CD4-positive, alpha-beta T cell treated with Interleukin-1 beta for 1 hour (primary cell): ENCODE measurements around the gene SLC25A39.
"Not testable (repeated sequence)": the region's sequence is repeated elsewhere in the genome, so short reads cannot be mapped to it uniquely, and the experiment has no call there.

Source experiments
- DNase-seq, 2 donors: peaks; one replicate each; pipeline ENCODE4 v3.0.0-alpha.2; 2020 to 2022

SLC25A39 gene

DNA sequence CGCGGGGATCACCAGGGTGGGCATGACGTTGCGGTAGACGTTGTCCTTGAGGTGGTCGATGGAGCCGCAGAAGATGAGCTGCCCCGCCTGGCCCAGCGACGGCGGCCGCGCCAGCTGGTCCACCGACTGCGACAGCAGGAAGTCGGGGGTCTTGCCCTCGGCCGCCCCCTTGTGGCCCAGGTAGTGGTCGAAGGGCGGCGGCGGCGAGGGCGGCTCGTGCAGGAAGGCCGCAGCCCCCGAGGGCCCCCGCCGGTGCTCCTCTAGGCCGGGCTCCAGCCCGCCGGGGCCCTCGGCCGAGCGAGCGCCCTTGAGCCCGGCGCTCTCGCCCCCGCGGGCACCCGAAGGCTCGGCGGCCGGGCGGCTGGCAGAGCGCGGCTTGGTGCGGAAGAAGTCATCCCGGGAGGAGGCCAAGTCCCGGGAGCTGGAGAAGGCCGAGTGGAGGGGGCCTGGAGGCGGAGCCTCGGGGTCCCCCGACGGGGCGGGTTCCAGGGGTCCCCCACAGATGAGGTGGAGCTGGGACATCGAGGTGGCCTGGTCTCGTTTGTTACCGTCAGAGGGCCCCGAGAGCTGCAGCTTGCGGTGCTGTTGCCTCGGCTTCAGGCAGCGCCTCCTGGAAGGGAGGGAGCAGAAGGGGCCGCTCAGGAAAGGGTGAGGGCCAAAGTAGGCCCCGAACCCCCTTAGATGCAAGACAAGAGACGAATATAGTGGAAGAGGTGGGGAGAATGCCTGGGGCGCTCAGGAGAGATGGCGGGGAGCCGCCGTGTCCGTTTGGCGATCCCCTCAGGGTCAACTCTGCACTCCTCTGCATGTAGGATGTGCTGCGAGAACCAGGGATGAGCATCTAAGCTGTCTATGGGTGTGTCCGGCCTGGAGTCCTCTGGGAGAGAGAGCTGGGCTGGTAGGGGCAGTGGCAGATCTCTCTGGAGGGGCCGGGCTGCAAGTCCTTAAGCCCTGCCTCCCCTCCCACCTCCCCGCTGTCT, 30.2 kb upstream of the SLC25A39 start:
- DNase-seq = peak; percentile 56 to 62

- DNase-seq = peak; percentile 16 to 31
Measured at GRCh38 chr17:44353672-44354331, 29.2 kb upstream of the SLC25A39 start.

- DNase-seq = no peak
Measured at GRCh38 chr17:44352828-44353671, 28.4 kb upstream of the SLC25A39 start.

DNA sequence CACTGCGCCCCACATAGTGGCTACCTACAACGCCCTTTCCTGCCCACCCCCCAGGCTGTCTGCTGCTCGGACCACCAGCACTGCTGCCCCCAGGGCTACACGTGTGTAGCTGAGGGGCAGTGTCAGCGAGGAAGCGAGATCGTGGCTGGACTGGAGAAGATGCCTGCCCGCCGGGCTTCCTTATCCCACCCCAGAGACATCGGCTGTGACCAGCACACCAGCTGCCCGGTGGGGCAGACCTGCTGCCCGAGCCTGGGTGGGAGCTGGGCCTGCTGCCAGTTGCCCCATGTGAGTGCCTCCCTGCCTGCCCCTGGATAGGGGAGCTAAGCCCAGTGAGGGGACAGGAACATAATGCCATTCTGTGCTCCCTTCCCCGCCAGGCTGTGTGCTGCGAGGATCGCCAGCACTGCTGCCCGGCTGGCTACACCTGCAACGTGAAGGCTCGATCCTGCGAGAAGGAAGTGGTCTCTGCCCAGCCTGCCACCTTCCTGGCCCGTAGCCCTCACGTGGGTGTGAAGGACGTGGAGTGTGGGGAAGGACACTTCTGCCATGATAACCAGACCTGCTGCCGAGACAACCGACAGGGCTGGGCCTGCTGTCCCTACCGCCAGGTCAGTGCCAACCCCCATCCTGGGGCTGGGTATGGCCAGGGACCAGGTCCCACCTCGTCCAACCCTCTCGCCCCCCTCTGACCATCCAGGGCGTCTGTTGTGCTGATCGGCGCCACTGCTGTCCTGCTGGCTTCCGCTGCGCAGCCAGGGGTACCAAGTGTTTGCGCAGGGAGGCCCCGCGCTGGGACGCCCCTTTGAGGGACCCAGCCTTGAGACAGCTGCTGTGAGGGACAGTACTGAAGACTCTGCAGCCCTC, 27.6 kb upstream of the SLC25A39 start:
- DNase-seq = no peak

DNA sequence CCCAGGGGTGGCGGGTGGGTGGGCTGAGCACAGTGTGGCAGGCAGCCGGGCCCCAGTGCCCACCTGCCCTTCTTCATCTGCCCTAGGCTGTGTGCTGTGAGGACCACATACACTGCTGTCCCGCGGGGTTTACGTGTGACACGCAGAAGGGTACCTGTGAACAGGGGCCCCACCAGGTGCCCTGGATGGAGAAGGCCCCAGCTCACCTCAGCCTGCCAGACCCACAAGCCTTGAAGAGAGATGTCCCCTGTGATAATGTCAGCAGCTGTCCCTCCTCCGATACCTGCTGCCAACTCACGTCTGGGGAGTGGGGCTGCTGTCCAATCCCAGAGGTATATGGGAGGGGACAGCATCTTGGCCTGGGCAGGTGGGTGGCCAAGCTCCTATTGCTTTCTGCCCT, 26.8 kb upstream of the SLC25A39 start:
- DNase-seq = no peak

DNA sequence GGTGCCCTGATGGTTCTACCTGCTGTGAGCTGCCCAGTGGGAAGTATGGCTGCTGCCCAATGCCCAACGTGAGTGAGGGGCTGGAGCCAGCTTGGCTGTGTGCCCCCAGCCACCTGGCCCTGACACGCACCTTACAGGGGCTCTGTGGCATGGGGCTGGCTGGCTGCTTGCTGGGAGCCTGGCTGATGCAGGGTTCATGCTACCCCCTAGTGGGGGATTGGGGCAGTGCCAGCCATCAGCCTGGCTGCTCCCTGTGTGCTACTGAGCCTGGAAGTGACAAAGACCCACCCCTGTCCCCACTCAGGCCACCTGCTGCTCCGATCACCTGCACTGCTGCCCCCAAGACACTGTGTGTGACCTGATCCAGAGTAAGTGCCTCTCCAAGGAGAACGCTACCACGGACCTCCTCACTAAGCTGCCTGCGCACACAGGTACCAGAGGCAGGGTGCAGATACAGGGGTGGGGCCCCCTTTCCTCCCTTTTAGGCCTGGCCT, 26.2 kb upstream of the SLC25A39 start:
- peak; percentile 76 for DNase-seq

DNA sequence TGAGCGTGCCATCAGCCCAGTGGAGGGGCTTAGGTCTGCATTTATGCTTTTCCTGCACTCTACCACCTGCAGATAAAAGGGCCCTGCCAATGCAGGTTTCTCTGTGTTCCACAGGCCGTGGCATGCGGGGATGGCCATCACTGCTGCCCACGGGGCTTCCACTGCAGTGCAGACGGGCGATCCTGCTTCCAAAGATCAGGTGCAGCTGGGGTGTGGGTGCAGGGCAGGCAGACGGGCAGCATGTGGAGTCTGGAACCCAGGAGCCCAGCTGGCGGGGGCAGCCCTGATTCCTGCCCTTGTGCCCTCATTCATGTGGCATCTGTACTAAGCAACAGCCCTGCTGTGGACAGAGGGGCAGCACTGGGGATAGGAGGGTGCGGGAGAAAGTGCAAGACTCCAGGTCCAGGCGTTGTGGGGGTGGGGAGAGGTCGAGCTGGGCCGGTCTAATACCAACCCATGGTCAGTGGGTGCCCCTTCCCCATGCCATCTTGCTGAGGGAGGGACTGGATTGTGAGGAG, 25.0 kb upstream of the SLC25A39 start:
- no peak for DNase-seq

DNA sequence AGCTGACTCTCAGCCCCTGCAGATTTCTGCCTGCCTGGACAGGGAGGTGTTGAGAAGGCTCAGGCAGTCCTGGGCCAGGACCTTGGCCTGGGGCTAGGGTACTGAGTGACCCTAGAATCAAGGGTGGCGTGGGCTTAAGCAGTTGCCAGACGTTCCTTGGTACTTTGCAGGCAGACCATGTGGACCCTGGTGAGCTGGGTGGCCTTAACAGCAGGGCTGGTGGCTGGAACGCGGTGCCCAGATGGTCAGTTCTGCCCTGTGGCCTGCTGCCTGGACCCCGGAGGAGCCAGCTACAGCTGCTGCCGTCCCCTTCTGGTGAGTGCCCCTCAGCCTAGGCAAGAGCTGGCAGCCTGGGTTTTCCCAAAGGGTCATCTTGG, 24.4 kb upstream of the SLC25A39 start:
- no peak for DNase-seq

DNA sequence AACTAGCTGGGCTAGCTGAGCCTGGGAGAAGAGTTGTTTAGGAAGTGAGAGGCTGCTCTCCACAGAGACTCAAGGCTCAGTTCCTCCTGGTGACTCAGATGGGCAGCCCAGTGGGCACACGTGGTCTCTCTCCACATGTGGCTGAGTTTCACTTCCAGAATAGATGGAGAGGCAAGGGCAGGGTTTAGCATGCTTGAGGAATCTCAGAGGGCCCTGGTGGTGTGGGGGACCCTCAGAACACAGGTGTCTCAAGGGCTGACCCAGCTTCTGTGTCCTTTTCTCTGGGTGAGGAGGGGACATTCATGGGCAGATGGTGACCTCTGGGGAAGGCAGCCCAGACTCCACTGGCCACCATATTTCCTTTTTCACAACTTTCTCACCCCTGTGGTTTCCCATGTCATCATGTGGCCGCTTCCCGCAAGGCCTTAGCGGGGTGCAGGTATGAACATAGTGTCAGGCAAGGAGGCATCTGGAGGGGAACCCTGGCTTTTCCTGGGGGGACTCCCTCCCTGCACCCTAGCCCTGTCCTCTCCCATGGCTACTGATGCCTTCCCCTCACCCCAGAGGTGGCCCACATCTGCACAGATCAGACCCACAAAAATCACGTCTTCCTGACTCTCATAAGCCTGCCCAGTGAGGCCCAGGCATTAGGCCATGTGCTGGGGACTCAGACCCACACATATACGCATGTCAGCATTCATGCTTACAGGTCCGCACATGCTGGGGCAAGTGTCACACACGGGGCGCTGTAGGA, 23.8 kb upstream of the SLC25A39 start:
- peak; percentile 16 to 78 for DNase-seq

DNA sequence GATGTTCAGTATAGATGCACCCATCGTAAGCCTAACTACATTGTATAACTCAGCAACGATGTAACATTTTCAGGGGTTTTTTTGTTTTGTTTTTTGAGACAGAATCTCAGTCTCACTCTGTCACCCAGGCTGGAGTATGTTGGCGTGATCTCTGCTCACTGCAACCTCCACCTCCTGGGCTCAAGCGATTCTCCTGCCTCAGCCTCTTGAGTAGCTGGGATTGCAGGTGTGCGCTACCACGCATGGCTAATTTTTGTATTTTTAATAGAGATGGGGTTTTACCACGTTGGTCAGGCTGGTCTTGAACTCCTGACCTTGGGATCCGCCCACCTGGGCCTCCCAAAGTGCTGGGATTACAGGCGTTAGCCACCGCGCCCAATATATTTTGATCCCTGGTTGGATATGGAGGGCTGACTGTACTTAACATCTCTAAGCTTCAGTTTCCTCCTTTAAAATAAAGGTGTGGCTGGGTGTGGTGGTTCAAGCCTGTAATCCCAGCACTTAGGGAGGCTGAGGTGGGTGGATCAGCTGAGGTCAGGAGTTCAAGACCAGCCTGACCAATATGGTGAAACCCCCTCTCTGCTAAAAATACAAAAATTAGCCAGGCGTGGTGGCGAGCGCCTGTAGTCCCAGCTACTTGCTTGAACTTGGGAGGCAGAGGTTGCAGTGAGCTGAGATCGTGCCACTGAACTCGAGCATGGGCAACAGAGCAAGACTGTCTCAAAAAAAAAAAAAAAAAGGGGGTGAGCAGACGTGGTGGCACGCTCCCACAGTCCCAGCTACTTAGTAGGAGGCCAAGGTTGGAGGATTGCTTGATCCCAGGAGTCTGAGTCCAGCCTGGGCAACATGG, 22.8 kb upstream of the SLC25A39 start:
- not testable (repeated sequence) for DNase-seq

DNA sequence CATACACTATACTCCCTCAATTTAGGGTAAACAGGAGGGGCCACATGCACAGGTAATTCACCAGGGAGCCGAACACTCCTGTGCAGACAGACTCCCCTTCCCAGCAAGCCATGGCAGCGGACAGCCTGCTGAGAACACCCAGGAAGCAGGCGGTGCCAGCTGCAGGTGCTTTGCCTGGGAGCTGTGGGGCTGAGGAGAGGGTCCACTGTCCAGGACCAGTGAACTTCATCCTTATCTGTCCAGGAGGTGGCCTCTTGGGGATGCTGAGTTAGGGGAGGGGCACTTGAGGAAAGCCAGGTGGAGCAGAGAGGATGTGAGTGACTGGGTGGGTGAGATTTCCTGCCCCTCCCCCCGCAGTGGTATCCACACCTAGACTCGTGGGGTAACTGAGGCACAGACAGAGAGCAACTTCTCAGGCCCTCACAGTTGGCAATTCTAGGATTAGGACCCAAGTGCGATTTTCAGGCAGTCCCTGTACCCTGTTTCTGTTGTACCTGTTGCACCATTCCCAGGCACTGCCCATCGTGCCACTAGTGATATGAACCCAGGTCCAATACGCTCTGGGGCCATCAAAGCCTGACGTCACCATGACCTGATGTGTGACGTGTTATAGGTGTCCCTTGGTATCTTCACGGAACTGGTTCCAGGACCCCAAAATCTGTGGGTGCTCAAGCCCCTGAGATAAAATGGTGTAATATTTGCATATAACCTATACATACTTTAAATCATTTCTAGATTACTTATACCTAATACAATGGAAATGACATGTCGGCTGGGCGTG, 21.6 kb upstream of the SLC25A39 start:
- DNase-seq = no peak

GRCh38 chr17:44345454-44346026, 20.9 kb upstream of the SLC25A39 start:
- DNase-seq = peak; percentile 52 to 60

- peak; percentile 88 to 90 for DNase-seq
Measured at GRCh38 chr17:44344939-44345453, 20.4 kb upstream of the SLC25A39 start, which contains the start of gene GRN. Gene GRN (plus strand): TSS chr17:44345302. CDS start chr17:44349165, 3,863 bp downstream.

GRCh38 chr17:44343510-44344209, 19.0 kb upstream of the SLC25A39 start:
- DNase-seq = no peak

DNA sequence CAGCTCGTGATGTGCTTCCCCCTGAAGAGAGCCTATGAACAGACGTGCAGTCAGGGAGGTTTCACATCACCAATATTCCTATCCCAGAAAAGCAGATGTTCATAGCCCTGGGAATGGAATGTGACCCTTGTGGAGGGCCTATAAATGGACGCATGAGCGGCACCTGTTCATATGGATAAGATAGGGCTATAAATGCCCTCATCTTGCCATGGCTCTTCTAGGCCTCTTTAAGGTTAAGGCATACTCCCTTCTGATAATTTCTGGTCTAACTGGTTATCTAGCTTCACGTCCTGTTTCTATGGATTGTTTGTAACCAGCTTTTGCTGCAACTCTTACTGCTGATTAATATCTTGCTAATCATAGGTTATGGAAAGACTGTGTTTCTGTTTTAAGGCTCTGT, 15.9 kb upstream of the SLC25A39 start:
- not testable (repeated sequence) for DNase-seq

GRCh38 chr17:44338702-44339101, 14.1 kb upstream of the SLC25A39 start:
- peak in 1 of 2 donors; percentile 57 for DNase-seq

DNA sequence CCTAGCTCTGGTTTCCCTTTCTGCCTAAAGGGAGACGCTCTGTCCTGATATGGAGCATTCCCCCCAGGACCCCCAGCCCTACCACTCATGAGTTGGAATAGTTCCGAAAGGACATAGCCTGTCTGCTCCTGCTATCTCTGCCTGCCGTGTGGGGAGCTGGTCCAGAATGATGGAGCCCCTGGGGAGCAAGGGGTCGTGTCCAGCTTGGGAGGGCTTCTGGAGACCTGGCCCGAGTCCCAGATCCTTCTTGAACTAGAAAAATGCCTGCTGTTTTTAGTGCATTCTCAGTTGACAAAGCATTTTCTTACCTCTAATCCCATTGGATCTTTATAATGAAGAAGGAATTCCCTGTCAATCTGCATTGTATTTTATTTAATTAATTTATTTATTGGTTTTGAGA, 11.3 kb upstream of the SLC25A39 start:
- DNase-seq = no peak

GRCh38 chr17:44335564-44335963, 10.9 kb upstream of the SLC25A39 start:
- DNase-seq = no peak
